Aortic smooth muscle cell (primary cell): ENCODE measurements around the gene TRMO. TPM values are rescaled to one million over a fixed set of nuclear protein-coding genes. Genes with fewer than 3 reads are reported as not detected.

Experiments
- total RNA-seq: library from RNA; depleted of rRNA; stranded (reverse); fragments of >200 nt; gene quantifications from 2 replicates; pipeline ENCODE4 v1.2.3, GENCODE V29; 2014

The TRMO gene
- total RNA-seq: 15.6 and 18.0 TPM in 2 replicates

GRCh38 chr9:97921959-97922724 lies at the start of gene TRMO:
Gene TRMO, minus strand, starts transcription at chr9:97922500. Its CDS starts 7 bp downstream, at chr9:97922493.

GRCh38 chr9:97938081-97938644 lies 15.9 kb upstream of the TRMO start, which contains the start of gene HEMGN:
Gene HEMGN, minus strand, starts transcription at chr9:97938172. Its CDS starts 36 bp downstream, at chr9:97938136.

Other genes starting within 250 kb of the TRMO start
- 9.2 and 12.6 TPM in 2 replicates for gene XPA, start 225.2 kb downstream of the TRMO start, total RNA-seq
- not detected in 2 replicates for gene FOXE1, start 69.3 kb downstream of the TRMO start, total RNA-seq
- gene HEMGN, start 15.7 kb upstream of the TRMO start, total RNA-seq: not detected in 2 replicates
- gene ANP32B, start 60.8 kb upstream of the TRMO start, total RNA-seq: 11.8 and 18.7 TPM in 2 replicates
- 154 and 163 TPM in 2 replicates for gene NANS, start 134.2 kb upstream of the TRMO start, total RNA-seq
- 0.92 and 1.8 TPM in 2 replicates for gene TRIM14, start 196.7 kb upstream of the TRMO start, total RNA-seq